GM19468 (cell line): Measurements from ENCODE around the gene RNU1-2.
"Not testable (repeated sequence)": the region's sequence is repeated elsewhere in the genome, so short reads cannot be mapped to it uniquely, and the experiment has no call there.

ENCODE experiments used
- ATAC-seq: cut with Tn5 transposase; IDR thresholded peaks from one replicate; pipeline ENCODE4 v1.9.1; 2021; ENCODE audit warnings: mild to moderate bottlenecking, moderate library complexity, moderate number of reproducible peaks; ENCODE audit not compliant: unreplicated experiment; ENCODE audit errors: extremely low read depth

RNU1-2 gene

DNA sequence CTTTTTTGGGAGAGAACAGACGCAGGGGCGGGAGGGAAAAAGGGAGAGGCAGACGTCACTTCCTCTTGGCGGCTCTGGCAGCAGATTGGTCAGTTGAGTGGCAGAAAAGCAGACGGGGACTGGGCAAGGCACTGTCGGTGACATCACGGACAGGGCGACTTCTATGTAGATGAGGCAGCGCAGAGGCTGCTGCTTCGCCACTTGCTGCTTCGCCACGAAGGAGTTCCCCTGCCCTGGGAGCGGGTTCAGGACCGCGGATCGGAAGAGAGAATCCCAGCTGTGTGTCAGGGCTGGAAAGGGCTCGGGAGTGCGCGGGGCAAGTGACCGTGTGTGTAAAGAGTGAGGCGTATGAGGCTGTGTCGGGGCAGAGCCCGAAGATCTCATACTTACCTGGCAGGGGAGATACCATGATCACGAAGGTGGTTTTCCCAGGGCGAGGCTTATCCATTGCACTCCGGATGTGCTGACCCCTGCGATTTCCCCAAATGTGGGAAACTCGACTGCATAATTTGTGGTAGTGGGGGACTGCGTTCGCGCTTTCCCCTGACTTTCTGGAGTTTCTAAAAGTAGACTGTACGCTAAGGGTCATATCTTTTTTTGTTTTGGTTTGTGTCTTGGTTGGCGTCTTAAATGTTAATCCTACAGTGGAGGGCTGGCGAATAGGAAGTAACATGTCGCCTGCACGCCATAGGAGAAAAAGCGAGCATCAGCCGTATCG lies at the start of gene RNU1-2:
Gene RNU1-2 (plus strand): TSS at position 383 of the 718 bp plus-strand sequence.
- ATAC-seq = peak; percentile 53

- ATAC-seq = not testable (repeated sequence)
Measured at GRCh38 chr1:16856201-16856600, 39.6 kb upstream of the RNU1-2 start.

GRCh38 chr1:16859167-16860041 lies 36.4 kb upstream of the RNU1-2 start:
- ATAC-seq = not testable (repeated sequence)

- not testable (repeated sequence) for ATAC-seq
Measured at GRCh38 chr1:16860048-16860447, 35.7 kb upstream of the RNU1-2 start.

DNA sequence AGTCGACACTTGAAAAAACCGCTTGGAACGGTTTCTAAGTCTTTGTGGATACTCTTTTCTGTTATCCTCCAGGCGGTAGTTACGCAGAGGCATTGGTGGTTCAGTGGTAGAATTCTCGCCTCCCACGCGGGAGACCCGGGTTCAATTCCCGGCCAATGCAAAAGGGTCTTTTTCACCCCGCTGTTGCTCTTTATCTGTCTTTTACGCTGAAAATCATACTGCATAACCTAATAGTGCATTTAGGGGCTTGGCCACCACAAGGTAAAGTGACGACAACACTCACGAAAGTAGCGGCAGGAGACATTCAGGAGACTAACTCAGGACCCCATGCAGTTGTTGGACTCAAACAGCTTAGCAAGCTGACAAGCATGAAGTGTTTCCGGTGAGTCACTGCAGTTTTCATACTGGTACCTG lies 33.9 kb upstream of the RNU1-2 start:
- ATAC-seq = not testable (repeated sequence)

DNA sequence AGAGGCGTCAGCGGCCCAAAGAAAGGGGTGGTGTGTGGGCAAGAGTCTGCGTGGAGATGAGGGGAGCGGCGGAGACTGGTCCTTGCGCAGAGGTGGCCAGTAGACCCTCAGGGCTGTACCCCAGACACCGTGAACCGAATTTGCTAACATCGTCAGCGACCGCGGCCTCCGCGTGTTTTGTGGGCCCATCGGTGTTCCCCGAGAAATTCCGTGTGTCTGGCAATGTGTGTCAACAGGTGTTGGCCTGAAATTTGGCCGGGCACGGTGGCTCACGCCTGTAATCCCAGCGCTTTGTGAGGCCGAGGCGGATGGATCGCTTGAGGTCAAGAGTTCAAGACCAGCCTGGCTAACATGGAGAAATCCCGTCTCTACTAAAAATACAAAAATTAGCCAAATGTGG lies 33.4 kb upstream of the RNU1-2 start:
- not testable (repeated sequence) for ATAC-seq

DNA sequence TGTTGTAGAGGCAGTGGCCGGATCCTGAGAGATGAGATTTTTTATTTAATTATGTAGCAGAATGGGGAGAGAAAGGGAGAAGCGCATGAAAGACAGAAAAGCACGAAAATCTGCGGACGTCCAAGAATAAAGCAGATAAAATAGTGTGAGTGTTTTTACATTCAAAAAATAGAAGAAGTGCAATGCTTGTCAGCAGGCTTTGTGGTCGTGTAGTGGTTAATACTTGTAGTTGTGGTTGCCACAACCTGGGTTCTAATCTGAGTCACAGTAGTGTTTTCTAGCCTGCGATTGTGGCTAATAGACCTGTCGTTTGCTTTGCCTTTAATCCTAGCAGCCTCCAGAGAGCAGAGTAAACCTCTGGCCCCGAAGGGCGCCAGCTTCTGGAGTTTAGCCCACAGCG lies 32.8 kb upstream of the RNU1-2 start:
- ATAC-seq = not testable (repeated sequence)

GRCh38 chr1:16866926-16867707 lies 28.7 kb upstream of the RNU1-2 start:
- not testable (repeated sequence) for ATAC-seq

DNA sequence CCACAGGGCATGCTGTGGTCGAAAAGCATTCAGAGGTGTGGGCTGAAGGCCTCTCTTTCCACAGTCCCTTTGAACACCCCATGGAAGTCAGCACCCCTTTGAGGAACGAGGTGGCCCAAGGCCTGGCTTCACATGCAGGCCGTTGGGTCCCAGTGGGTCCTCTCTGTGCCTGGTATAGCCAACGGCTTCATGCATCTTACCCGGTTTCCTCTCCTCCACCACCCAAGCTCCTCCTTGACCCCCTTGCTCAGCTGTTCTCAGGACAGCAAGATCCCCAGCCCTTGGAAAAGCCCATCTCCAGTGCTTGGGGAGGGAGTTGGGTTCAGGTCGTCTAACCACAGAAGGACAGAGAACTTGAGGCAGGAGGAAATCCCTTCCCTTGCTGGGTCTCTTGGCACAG lies 27.0 kb upstream of the RNU1-2 start:
- ATAC-seq = not testable (repeated sequence)

DNA sequence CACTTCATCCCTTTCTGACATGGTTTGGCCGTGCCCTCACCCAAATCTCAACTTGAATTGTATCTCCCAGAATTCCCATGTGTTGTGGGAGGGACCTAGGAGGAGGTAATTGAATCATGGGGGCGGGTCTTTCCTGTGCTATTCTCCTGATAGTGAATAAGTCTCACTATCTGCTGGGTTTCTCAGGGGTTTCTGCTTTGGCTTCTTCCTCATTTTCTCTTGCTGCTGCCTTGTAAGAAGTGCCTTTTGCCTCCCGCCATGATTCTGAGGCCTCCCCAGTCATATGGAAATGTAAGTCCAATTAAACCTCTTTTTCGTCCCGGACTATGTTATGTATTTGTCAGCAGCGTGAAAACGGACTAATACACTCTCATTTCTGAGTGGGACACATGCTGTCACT lies 25.8 kb upstream of the RNU1-2 start:
- ATAC-seq = not testable (repeated sequence)

DNA sequence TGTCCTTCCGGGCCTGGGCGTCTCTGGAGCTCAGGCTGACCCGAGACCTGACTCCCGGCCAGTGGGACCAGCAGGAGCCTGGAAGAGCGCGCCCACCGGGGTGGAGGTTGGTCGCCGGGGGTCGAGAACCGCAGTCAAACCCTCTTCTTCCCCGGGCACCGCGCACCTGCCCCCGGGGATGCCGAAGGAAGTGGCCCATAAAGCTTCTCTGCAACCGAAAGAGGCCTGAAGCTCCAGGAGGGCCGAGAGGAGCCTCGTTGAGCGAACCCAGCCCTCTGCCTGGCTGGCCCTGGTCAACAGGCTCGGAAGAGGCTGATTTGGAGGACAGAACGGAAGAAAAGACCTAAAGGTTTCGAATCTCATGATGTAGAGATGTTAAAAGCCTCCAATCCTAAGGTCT lies 24.6 kb upstream of the RNU1-2 start:
- ATAC-seq = not testable (repeated sequence)

GRCh38 chr1:16872152-16873075 lies 23.4 kb upstream of the RNU1-2 start:
- not testable (repeated sequence) for ATAC-seq

- not testable (repeated sequence) for ATAC-seq
Measured at GRCh38 chr1:16873076-16873879, 22.5 kb upstream of the RNU1-2 start.

DNA sequence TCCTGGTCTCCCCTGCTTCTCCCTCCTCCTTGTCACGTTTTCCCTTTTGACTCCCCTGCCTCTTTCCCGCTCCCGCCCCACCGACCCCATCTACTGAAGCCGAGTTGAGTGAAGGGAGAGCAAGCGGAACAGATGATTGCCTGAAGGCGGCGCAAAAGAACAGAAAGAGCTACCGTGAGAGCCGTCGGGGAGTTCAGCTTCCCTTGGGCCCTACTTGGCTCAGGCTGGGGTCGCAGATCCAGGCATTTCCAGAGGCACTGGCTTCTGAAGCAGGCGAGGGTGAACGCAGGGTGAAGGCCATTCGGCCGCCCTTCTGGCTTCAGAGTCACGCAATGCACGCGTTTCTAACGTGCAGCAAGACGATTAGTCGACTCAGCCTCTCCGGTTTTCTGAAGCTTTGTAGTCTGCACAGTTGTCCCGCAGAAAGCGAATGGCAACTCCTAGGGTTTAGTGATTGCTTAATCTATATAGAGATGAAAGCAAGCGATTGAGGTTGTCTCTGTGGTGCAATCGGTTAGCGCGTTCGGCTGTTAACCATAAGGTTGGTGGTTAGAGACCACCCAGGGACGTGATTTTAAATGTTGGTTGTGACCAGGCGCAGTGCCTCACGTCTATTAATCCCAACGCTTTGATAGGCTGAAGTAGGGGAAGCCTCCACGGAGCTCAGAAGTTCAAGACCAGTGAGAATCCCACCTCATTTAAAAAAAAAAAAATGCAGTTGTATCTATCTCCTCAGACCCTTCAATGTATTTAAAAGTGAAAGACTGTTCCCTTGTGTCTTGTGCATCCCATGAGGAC lies 20.6 kb upstream of the RNU1-2 start:
- ATAC-seq = not testable (repeated sequence)

DNA sequence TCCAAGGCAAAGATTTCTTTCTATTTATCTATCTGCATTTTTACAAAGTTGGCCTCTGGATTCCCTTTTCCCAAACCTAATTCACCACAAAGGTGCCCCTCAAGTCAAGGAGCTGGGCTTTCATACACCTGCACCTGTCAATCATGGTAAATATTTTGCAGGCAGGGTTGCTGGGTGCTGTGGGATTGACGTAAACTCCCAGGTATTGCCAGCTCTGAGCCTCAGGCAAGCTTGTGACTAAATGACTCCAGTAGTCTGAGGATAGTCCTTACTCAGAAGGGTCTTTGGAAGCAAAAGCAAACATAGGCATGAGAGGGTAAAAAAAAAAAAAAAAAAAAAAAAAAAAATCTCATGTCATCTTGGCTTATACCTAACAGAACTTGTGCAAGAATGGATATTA lies 14.0 kb upstream of the RNU1-2 start:
- ATAC-seq = not testable (repeated sequence)

DNA sequence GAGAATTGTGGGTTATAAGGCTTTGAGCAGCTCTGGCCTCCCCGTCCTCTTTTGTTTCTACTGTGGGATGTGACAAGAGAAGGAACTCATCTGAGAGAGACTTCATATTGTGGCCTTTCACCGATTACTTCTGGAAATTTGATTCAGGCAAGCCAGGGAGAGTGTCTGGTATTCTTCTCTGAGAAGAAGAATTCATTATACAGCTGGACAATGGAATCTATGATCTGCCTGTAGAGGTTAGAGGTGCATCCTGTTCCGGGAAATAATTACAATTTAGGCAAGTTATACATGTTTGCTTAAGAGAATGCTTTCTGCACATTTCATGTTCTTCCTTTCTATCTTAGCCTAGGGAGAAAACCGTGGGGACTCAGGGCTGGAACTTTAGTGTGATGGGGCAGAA lies 12.8 kb upstream of the RNU1-2 start:
- no peak for ATAC-seq

GRCh38 chr1:16884487-16884886 lies 11.3 kb upstream of the RNU1-2 start:
- not testable (repeated sequence) for ATAC-seq
